IMR-90 (cell line): Measurements from ENCODE around the gene ERG. TPM values are rescaled to one million over a fixed set of nuclear protein-coding genes. Genes with fewer than 3 reads are reported as not detected.

ENCODE experiments used
- ATAC-seq: fragments of 200-7000 bp; cut with Tn5 transposase; 2 replicates; pipeline ENCODE4 v1.9.1; 2020; ENCODE audit warnings: low read depth, mild to moderate bottlenecking, moderate library complexity
- BruUV-seq: library from RNA; stranded (reverse); fragments of 400-500 nt; replicated peaks from 2 replicates; lab custom pipeline; 2021; lab: Mats Ljungman, UMichigan
- CTCF ChIA-PET: fragments of 300-600 bp; formaldehyde crosslinking; extraction: SDS; loops from one replicate; lab custom pipeline; 2021; ENCODE audit warnings: antibody characterized with exemption; lab: Yijun Ruan, JAX
- POLR2A ChIA-PET: fragments of 300-600 bp; sonication (Branson Sonifier 250); formaldehyde crosslinking; loops from one replicate; lab custom pipeline; 2022; ENCODE audit warnings: antibody characterized with exemption; ENCODE audit not compliant: unreplicated experiment; lab: Charles Lee
- DNase-seq: peaks from one replicate; pipeline ENCODE4 v3.0.0; 2013
- H2AFZ ChIP-seq: replicated peaks from 2 replicates; pipeline ENCODE3; 2013; ENCODE audit warnings: low read length, mild to moderate bottlenecking; ENCODE audit not compliant: poor library complexity
- H2AK5ac ChIP-seq: 2 replicates; pipeline ENCODE4 v1.6.1; 2013; ENCODE audit warnings: low read depth, low read length, inconsistent platforms
- H2AK9ac ChIP-seq: replicated peaks from 2 replicates; pipeline ENCODE3; 2013; ENCODE audit warnings: mild to moderate bottlenecking, low read depth, low read length, moderate library complexity; ENCODE audit not compliant: poor library complexity
- H2BK120ac ChIP-seq: 2 replicates; pipeline ENCODE4 v1.6.1; 2013; ENCODE audit warnings: low read depth, low read length, inconsistent platforms
- H2BK15ac ChIP-seq: 3 replicates; pipeline ENCODE4 v1.6.1; 2013; ENCODE audit warnings: low read depth, low read length, inconsistent platforms
- H2BK20ac ChIP-seq: 2 replicates; pipeline ENCODE4 v1.6.1; 2013; ENCODE audit warnings: low read depth, mild to moderate bottlenecking, inconsistent platforms, low read length, moderate library complexity
- H2BK5ac ChIP-seq: 2 replicates; pipeline ENCODE4 v1.6.1; 2013; ENCODE audit warnings: mild to moderate bottlenecking, low read depth, low read length, inconsistent platforms; ENCODE audit not compliant: poor library complexity, severe bottlenecking
- H3K14ac ChIP-seq: replicated peaks from 2 replicates; pipeline ENCODE4 v1.6.1; 2013; ENCODE audit warnings: low read depth, low read length, inconsistent platforms
- H3K18ac ChIP-seq: 2 replicates; pipeline ENCODE4 v1.6.1; 2013; ENCODE audit warnings: low read depth, low read length, control low read depth
- H3K23ac ChIP-seq: 2 replicates; pipeline ENCODE4 v1.6.1; 2013; ENCODE audit warnings: low read depth, low read length, inconsistent platforms
- H3K27ac ChIP-seq: 2 replicates; pipeline ENCODE4 v1.5.1; 2013; ENCODE audit warnings: mild to moderate bottlenecking, control low read depth, low read length; ENCODE audit not compliant: insufficient read depth
- H3K27me3 ChIP-seq: 2 replicates; pipeline ENCODE4 v1.6.1; 2013; ENCODE audit warnings: low read length; ENCODE audit not compliant: control insufficient read depth, insufficient read depth
- H3K36me3 ChIP-seq: 2 replicates; pipeline ENCODE4 v1.6.1; 2013; ENCODE audit warnings: low read length, mixed read lengths; ENCODE audit not compliant: control insufficient read depth, insufficient read depth
- H3K4ac ChIP-seq: 2 replicates; pipeline ENCODE4 v1.6.1; 2013; ENCODE audit warnings: low read depth, low read length, inconsistent platforms
- H3K4me1 ChIP-seq: 2 replicates; pipeline ENCODE4 v1.6.1; 2013; ENCODE audit warnings: low read length, mixed read lengths; ENCODE audit not compliant: control insufficient read depth, insufficient read depth
- H3K4me2 ChIP-seq: 2 replicates; pipeline ENCODE4 v1.6.1; 2013; ENCODE audit warnings: low read depth, mild to moderate bottlenecking, control low read depth, low read length, moderate library complexity
- H3K4me3 ChIP-seq: 2 replicates; pipeline ENCODE4 v1.5.1; 2013; ENCODE audit warnings: low read depth, mild to moderate bottlenecking, control low read depth, low read length, moderate library complexity; ENCODE audit not compliant: insufficient read depth
- H3K56ac ChIP-seq: 2 replicates; pipeline ENCODE4 v1.6.1; 2013; ENCODE audit warnings: low read length, inconsistent platforms; ENCODE audit not compliant: insufficient read depth; ENCODE audit errors: extremely low read depth
- H3K79me1 ChIP-seq, 2 experiments: 2 replicates each; pipeline ENCODE4 v1.6.1; 2013; ENCODE audit warnings: low read length in 2 of 2, inconsistent platforms in 1 of 2, low read depth in 1 of 2
- H3K9ac ChIP-seq: 2 replicates; pipeline ENCODE4 v1.6.1; 2013; ENCODE audit warnings: low read depth, low read length, control low read depth
- H3K9me1 ChIP-seq: 2 replicates; pipeline ENCODE4 v1.6.1; 2013; ENCODE audit warnings: low read length, inconsistent platforms; ENCODE audit not compliant: insufficient read depth
- H3K9me3 ChIP-seq: 2 replicates; pipeline ENCODE4 v1.6.1; 2013; ENCODE audit warnings: low read length; ENCODE audit not compliant: control insufficient read depth, insufficient read depth
- H4K20me1 ChIP-seq: 2 replicates; pipeline ENCODE4 v1.6.1; 2013; ENCODE audit warnings: low read length, inconsistent platforms; ENCODE audit not compliant: insufficient read depth
- H4K5ac ChIP-seq: 2 replicates; pipeline ENCODE4 v1.6.1; 2013; ENCODE audit warnings: mild to moderate bottlenecking, low read depth, low read length, control low read depth
- H4K8ac ChIP-seq, 2 experiments: 2 replicates each; pipeline ENCODE4 v1.6.1; 2013; ENCODE audit warnings: low read depth in 2 of 2, low read length in 2 of 2, control low read depth in 1 of 2, inconsistent platforms in 1 of 2
- H4K91ac ChIP-seq: 2 replicates; pipeline ENCODE4 v1.6.1; 2013; ENCODE audit warnings: low read depth, low read length, inconsistent platforms; ENCODE audit not compliant: insufficient read depth
- FOS ChIP-seq: fragments of 150-350 bp; IDR thresholded peaks from 2 replicates; pipeline ENCODE4 v1.6.1; 2016; ENCODE audit warnings: low read depth, low read length
- MAZ ChIP-seq: IDR thresholded peaks from 2 replicates; pipeline ENCODE4 v1.6.1; 2012; ENCODE audit warnings: low read depth, mild to moderate bottlenecking, low read length, improper control_type of control experiment, moderate library complexity, borderline replicate concordance
- MXI1 ChIP-seq: IDR thresholded peaks from 2 replicates; pipeline ENCODE4 v1.6.1; 2012; ENCODE audit warnings: low read depth, mild to moderate bottlenecking, low read length, moderate library complexity, borderline replicate concordance
- NFE2L2 ChIP-seq: fragments of 150-350 bp; IDR thresholded peaks from 2 replicates; pipeline ENCODE4 v1.6.1; 2016; ENCODE audit warnings: low read depth, mild to moderate bottlenecking, low read length
- POLR2A ChIP-seq: IDR thresholded peaks from 2 replicates; pipeline ENCODE4 v1.6.1; 2012; ENCODE audit warnings: mild to moderate bottlenecking, low read depth, low read length
- RAD21 ChIP-seq: IDR thresholded peaks from 2 replicates; pipeline ENCODE4 v1.6.1; 2012; ENCODE audit warnings: low read length, improper control_type of control experiment
- RFX5 ChIP-seq: IDR thresholded peaks from 2 replicates; pipeline ENCODE4 v1.8.0; 2012; ENCODE audit warnings: low read depth, mild to moderate bottlenecking, low read length, moderate library complexity
- USF2 ChIP-seq: fragments of 150-350 bp; IDR thresholded peaks from 2 replicates; pipeline ENCODE4 v1.6.1; 2017; ENCODE audit warnings: mild to moderate bottlenecking, antibody characterized with exemption, low read length, low read depth
- WGBS, 2 experiments: methylation state at CpG; one replicate each; pipeline versions ENCODE4 v1.1.5 to v1.1.7; 2013; ENCODE audit warnings: missing lambda C conversion rate in 2 of 2; ENCODE audit not compliant: insufficient read length in 1 of 2; ENCODE audit errors: extremely low coverage in 2 of 2; 5-methylcytosine and 5-hydroxymethylcytosine counted together
- dilution Hi-C: fragments of 300-500 bp; cut with HindIII; formaldehyde crosslinking; loops from one replicate; pipeline ENCODE4 v1.14.3; 2018; ENCODE audit warnings: low sequenced_read_pairs; ENCODE audit not compliant: unreplicated experiment
- in situ Hi-C: fragments of 300-500 bp; cut with MboI; formaldehyde crosslinking; loops from 3 replicates; pipeline ENCODE4 v1.14.3; 2019; ENCODE audit warnings: low sequenced_read_pairs, inconsistent platforms, mixed read lengths
- intact Hi-C: fragments of 100-400 bp; cut with micrococcal nuclease; formaldehyde crosslinking; loops from 2 replicates; pipeline ENCODE4 v1.10.0; 2022
- polyA plus RNA-seq, 3 experiments: library from polyadenylated mRNA; depleted of rRNA; stranded (reverse); fragments of >200 nt; gene quantifications; 2 replicates each; pipeline ENCODE4 v1.2.3, GENCODE V29; 2012; ENCODE audit warnings: low replicate concordance in 1 of 3
- total RNA-seq: library from RNA; depleted of rRNA; stranded (reverse); fragments of >200 nt; gene quantifications from 2 replicates; pipeline ENCODE4 v1.2.3, GENCODE V29; 2012

The ERG gene
- total and polyA plus RNA-seq, 2 of the 4 experiments (the other 2 are of a cell fraction), result not detected

GRCh38 chr21:38404177-38404576, 94.1 kb downstream of the ERG start:
- H3K36me3 ChIP-seq, result no peaks in the 10 kb centered on the region
- no peak overlapping the region for H2BK5ac ChIP-seq
- H3K9me1 ChIP-seq, result no peaks in the 10 kb centered on the region
- H2BK15ac ChIP-seq, result no peak overlapping the region
- H3K4me2 ChIP-seq, result no peak overlapping the region
- H4K8ac ChIP-seq, result no peak overlapping the region
- no peak overlapping the region for H3K9ac ChIP-seq
- H4K5ac ChIP-seq, result no peak overlapping the region
- intact Hi-C loops (no loop called here), dilution Hi-C loops (no loop called here), in situ Hi-C loops (no loop called here)
- H3K4me3 ChIP-seq, result no peak overlapping the region
- no peaks in the 10 kb centered on the region for H3K79me1 ChIP-seq
- no peak overlapping the region for H2BK20ac ChIP-seq
- peaks cover 26% of the 10 kb centered on the region for H3K27me3 ChIP-seq
- ATAC-seq (no peak), DNase-seq (no peak)
- 30% methylated on average over 2 of the region's 9 CpGs; no CpG with 5 or more reads in 1 of the 2 experiments for WGBS, 2 experiments
- no peak overlapping the region for H4K91ac ChIP-seq
- no peaks in the 10 kb centered on the region for H3K9me3 ChIP-seq
- TF ChIP-seq MAZ (no peak), POLR2A (no peak), RFX5 (no peak), NFE2L2 (no peak), FOS (no peak), USF2 (no peak), RAD21 (no peak), MXI1 (no peak)
- no peak overlapping the region for H3K56ac ChIP-seq
- no peak overlapping the region for H3K4ac ChIP-seq
- H3K27ac ChIP-seq, result no peak overlapping the region
- no peak overlapping the region for H2AFZ ChIP-seq
- no peaks in the 10 kb centered on the region for H4K20me1 ChIP-seq
- no peak overlapping the region for H3K18ac ChIP-seq
- POLR2A ChIA-PET, result no interaction called here
- no peak overlapping the region for H2AK5ac ChIP-seq
- H2BK120ac ChIP-seq, result no peak overlapping the region
- no peak overlapping the region for H3K23ac ChIP-seq
- no peaks in the 10 kb centered on the region for H3K4me1 ChIP-seq
- no peak overlapping the region for H2AK9ac ChIP-seq
- H3K14ac ChIP-seq, result no peak overlapping the region
- CTCF ChIA-PET, result interaction anchor here (1.1 kb wide), 1 partner anchor 8 kb away, joined by 3 read pairs; no protein-coding TSS in a partner anchor
- no TSS peak for BruUV-seq
